ENCODE data around the gene MAP3K9. TPM values are rescaled to one million over a fixed set of nuclear protein-coding genes. Genes with fewer than 3 reads are reported as not detected.

The MAP3K9 gene
- polyA plus RNA-seq, 1 experiment, result 0.24 TPM

- CTCF ChIA-PET, result interaction anchor here (1.8 kb wide), 1 partner anchor 38 kb away, joined by 4 read pairs; no protein-coding TSS in a partner anchor
- POLR2A ChIA-PET, result no interaction called here
Observed at GRCh38 chr14:70780396-70781075, 28.8 kb downstream of the MAP3K9 start.

GRCh38 chr14:70779667-70780066, 29.6 kb downstream of the MAP3K9 start:
- no peak for TF ChIP-seq CTCF (IDR thresholded peaks at IDR 0.05; ENCODE audit: low read depth, low read length)
- H3K27me3 ChIP-seq (ENCODE audit: control insufficient read depth, insufficient read depth, low read length), result peaks cover 2% of the 10 kb centered on the region
- no peak for DNase-seq (ENCODE audit: low read depth, low spot score)
- H3K27ac ChIP-seq (ENCODE audit: low read depth, low read length), result no peak overlapping the region
- ChIA-PET POLR2A (no interaction called here), CTCF (no interaction called here)
- H3K9me3 ChIP-seq (ENCODE audit: control insufficient read depth, insufficient read depth, low read length), result no peaks in the 10 kb centered on the region
- H3K4me3 ChIP-seq (ENCODE audit: low read depth, low read length), result no peak overlapping the region

More at GRCh38 chr14:70780396-70781075, 28.8 kb downstream of the MAP3K9 start:
- no peak overlapping the region for H3K27ac ChIP-seq (ENCODE audit: low read depth, low read length)
- DNase-seq (ENCODE audit: low read depth, low spot score), result no peak
- TF ChIP-seq CTCF (IDR thresholded peaks at IDR 0.05; ENCODE audit: low read depth, low read length), result no peak
- no peaks in the 10 kb centered on the region for H3K9me3 ChIP-seq (ENCODE audit: control insufficient read depth, insufficient read depth, low read length)
- H3K27me3 ChIP-seq (ENCODE audit: control insufficient read depth, insufficient read depth, low read length), result peaks cover 2% of the 10 kb centered on the region
- H3K4me3 ChIP-seq (ENCODE audit: low read depth, low read length), result no peak overlapping the region

GRCh38 chr14:70776197-70776596, 33.1 kb downstream of the MAP3K9 start:
- no peak overlapping the region for H3K27ac ChIP-seq (ENCODE audit: low read depth, low read length)
- POLR2A ChIA-PET, result no interaction called here
- CTCF ChIA-PET, result interaction anchor here (0.7 kb wide), 1 partner anchor 21 kb away, joined by 6 read pairs; no protein-coding TSS in a partner anchor

GRCh38 chr14:70773182-70773862, 36.0 kb downstream of the MAP3K9 start:
- ChIA-PET POLR2A (no interaction called here), CTCF (no interaction called here)
- Histone ChIP-seq H3K4me3 (ENCODE audit: low read depth, low read length) (no peak overlapping the region), H3K9me3 (ENCODE audit: control insufficient read depth, insufficient read depth, low read length) (no peaks in the 10 kb centered on the region), H3K27ac (ENCODE audit: low read depth, low read length) (no peak overlapping the region), H3K27me3 (ENCODE audit: control insufficient read depth, insufficient read depth, low read length) (peaks cover 7% of the 10 kb centered on the region)
- no peak for DNase-seq (ENCODE audit: low read depth, low spot score)
- no peak for TF ChIP-seq CTCF (IDR thresholded peaks at IDR 0.05; ENCODE audit: low read depth, low read length)

More at GRCh38 chr14:70776197-70776596, 33.1 kb downstream of the MAP3K9 start:
- DNase-seq (ENCODE audit: low read depth, low spot score), result no peak
- TF ChIP-seq CTCF (IDR thresholded peaks at IDR 0.05; ENCODE audit: low read depth, low read length), result no peak
- peaks cover 4% of the 10 kb centered on the region for H3K27me3 ChIP-seq (ENCODE audit: control insufficient read depth, insufficient read depth, low read length)
- no peaks in the 10 kb centered on the region for H3K9me3 ChIP-seq (ENCODE audit: control insufficient read depth, insufficient read depth, low read length)
- H3K4me3 ChIP-seq (ENCODE audit: low read depth, low read length), result no peak overlapping the region

GRCh38 chr14:70771781-70772212, 37.5 kb downstream of the MAP3K9 start:
- H3K27ac ChIP-seq (ENCODE audit: low read depth, low read length), result no peak overlapping the region
- no peak for TF ChIP-seq CTCF (IDR thresholded peaks at IDR 0.05; ENCODE audit: low read depth, low read length)
- peaks cover 7% of the 10 kb centered on the region for H3K27me3 ChIP-seq (ENCODE audit: control insufficient read depth, insufficient read depth, low read length)
- CTCF ChIA-PET, result no interaction called here
- no peak for DNase-seq (ENCODE audit: low read depth, low spot score)
- POLR2A ChIA-PET, result interaction anchor here (0.5 kb wide), 1 partner anchor 1133 kb away, joined by 3 read pairs; no protein-coding TSS in a partner anchor
- no peak overlapping the region for H3K4me3 ChIP-seq (ENCODE audit: low read depth, low read length)
- no peaks in the 10 kb centered on the region for H3K9me3 ChIP-seq (ENCODE audit: control insufficient read depth, insufficient read depth, low read length)

Data from AG04450 (cell line).